ENCODE results near the gene MAPRE2.
"Not testable (repeated sequence)": the region's sequence is repeated elsewhere in the genome, so short reads cannot be mapped to it uniquely, and the experiment has no call there.

MAPRE2 gene

GRCh38 chr18:35127201-35127600 is 86.0 kb downstream of the MAPRE2 start:
- no peak for DNase-seq

- DNase-seq = no peak
These were observed 87.5 kb downstream of the MAPRE2 start for GRCh38 chr18:35128675-35129074.

GRCh38 chr18:35130236-35130635 is 89.0 kb downstream of the MAPRE2 start:
- no peak for DNase-seq

- no peak for DNase-seq
These were observed 90.3 kb downstream of the MAPRE2 start for GRCh38 chr18:35131387-35132020.

- no peak for DNase-seq
These were observed 91.0 kb downstream of the MAPRE2 start for GRCh38 chr18:35132021-35132902.

- DNase-seq = no peak
These were observed 93.0 kb downstream of the MAPRE2 start for GRCh38 chr18:35134190-35134730.

GRCh38 chr18:35134791-35135531 is 93.7 kb downstream of the MAPRE2 start:
- no peak for DNase-seq

GRCh38 chr18:35136248-35136647 is 95.0 kb downstream of the MAPRE2 start:
- DNase-seq = no peak

- DNase-seq = no peak
These were observed 95.7 kb downstream of the MAPRE2 start for GRCh38 chr18:35136885-35137284.

GRCh38 chr18:35137632-35138031 is 96.4 kb downstream of the MAPRE2 start:
- DNase-seq = no peak

- DNase-seq = no peak
These were observed 97.6 kb downstream of the MAPRE2 start for GRCh38 chr18:35138773-35139172.

GRCh38 chr18:35139517-35139916 is 98.3 kb downstream of the MAPRE2 start:
- DNase-seq = no peak

- no peak for DNase-seq
These were observed 99.9 kb downstream of the MAPRE2 start for GRCh38 chr18:35141077-35141476.

GRCh38 chr18:35141567-35142274 is 100.5 kb downstream of the MAPRE2 start:
- no peak for DNase-seq

- DNase-seq = no peak
These were observed 101.0 kb downstream of the MAPRE2 start for GRCh38 chr18:35142275-35142615.

- peak; percentile 65 for DNase-seq
These were observed 102.7 kb downstream of the MAPRE2 start for GRCh38 chr18:35143622-35144596.

- DNase-seq = no peak
These were observed 103.5 kb downstream of the MAPRE2 start for GRCh38 chr18:35144698-35145097.

GRCh38 chr18:35150195-35150594 is 109.0 kb downstream of the MAPRE2 start:
- not testable (repeated sequence) for DNase-seq

GRCh38 chr18:35153609-35154272 is 112.5 kb downstream of the MAPRE2 start:
- no peak for DNase-seq

GRCh38 chr18:35155398-35156117 is 114.3 kb downstream of the MAPRE2 start:
- no peak for DNase-seq
